HG02885 (cell line): ENCODE data around the gene CHMP2A.
"Not testable (repeated sequence)": the region's sequence is repeated elsewhere in the genome, so short reads cannot be mapped to it uniquely, and the experiment has no call there.

ENCODE experiments used
- ATAC-seq: cut with Tn5 transposase; IDR thresholded peaks from one replicate; pipeline ENCODE4 v1.9.1; 2021; ENCODE audit warnings: mild to moderate bottlenecking; ENCODE audit not compliant: unreplicated experiment, poor library complexity

CHMP2A gene

GRCh38 chr19:58542641-58543372 lies 12.1 kb downstream of the CHMP2A start:
- not testable (repeated sequence) for ATAC-seq

GRCh38 chr19:58539169-58539559 lies 15.7 kb downstream of the CHMP2A start:
- ATAC-seq: not testable (repeated sequence)

GRCh38 chr19:58538257-58539168 lies 16.4 kb downstream of the CHMP2A start:
- ATAC-seq: no peak

GRCh38 chr19:58536852-58537798 lies 17.8 kb downstream of the CHMP2A start:
- ATAC-seq: no peak

DNA sequence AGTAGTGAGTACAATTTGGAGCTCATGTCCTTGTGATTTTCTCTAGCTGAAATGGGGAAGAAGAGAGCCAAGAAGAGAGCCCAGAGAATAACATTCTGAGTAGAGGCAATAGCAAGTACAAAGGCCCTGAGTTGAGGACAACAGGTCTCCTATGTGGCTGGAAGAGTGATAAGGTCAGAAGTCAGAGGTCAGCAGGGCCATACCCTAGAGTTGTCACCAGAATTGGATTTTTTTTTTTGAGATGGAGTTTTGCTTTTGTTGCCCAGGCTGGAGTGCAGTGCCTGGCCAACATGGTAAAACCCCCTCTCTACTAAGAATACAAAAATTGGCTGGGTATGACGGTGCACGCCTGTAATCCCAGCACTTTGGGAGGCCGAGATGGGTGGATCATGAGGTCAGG lies 19.0 kb downstream of the CHMP2A start:
- no peak for ATAC-seq

GRCh38 chr19:58531034-58531840 lies 23.7 kb downstream of the CHMP2A start:
- ATAC-seq: no peak

DNA sequence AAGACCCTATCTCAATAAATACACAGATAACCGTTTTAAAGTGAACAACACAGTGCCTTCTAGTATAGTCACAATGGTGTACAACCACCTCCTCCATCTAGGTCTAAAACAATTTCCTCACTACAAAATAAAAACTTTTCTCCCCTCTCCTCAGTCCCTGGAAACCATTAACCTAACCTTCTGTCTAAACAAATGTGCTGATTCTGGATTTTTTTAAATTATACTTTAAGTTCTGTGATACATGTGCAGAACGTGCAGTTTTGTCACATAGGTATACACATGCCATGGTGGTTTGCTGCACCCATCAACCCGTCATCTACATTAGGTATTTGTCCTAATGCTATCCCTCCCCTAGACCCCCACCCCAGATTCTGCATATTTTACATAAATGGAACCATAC lies 25.5 kb downstream of the CHMP2A start:
- no peak for ATAC-seq

GRCh38 chr19:58522709-58523108 lies 32.2 kb downstream of the CHMP2A start:
- ATAC-seq: no peak

DNA sequence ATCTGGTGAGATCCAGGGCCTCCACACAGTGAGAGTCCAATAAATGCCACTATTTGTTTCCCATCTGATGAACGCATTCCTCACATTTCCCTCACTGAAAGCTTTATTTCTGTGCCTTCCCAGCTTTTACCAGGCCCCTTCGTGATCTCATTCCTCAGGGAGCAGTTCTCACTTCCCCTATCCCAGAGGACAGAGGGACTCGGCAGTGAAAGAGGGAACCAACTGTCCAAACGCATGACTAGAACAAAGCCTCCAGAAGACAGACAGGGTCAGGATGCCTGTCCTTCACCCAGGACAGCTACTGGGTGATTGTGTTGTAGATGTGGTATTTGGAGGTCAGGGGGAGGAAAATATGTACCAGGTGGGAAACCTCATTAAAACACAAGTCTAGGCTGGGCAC lies 33.3 kb downstream of the CHMP2A start:
- no peak for ATAC-seq

DNA sequence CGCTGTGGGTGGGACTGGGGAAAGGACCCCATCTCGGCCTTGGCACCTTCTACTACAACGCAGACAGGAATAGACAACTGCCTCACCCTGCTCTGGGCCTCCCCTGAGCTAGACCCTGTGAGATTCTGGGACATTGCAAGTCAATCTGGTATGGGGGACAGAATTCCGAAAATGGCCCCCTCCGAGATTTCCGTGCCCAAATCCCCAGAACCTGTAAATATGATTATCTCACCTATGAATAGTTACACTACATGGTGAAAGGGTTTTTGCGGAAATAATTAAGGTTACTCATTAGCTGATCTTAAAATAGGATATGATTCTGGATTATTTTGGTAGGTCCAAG lies 34.7 kb downstream of the CHMP2A start:
- no peak for ATAC-seq

DNA sequence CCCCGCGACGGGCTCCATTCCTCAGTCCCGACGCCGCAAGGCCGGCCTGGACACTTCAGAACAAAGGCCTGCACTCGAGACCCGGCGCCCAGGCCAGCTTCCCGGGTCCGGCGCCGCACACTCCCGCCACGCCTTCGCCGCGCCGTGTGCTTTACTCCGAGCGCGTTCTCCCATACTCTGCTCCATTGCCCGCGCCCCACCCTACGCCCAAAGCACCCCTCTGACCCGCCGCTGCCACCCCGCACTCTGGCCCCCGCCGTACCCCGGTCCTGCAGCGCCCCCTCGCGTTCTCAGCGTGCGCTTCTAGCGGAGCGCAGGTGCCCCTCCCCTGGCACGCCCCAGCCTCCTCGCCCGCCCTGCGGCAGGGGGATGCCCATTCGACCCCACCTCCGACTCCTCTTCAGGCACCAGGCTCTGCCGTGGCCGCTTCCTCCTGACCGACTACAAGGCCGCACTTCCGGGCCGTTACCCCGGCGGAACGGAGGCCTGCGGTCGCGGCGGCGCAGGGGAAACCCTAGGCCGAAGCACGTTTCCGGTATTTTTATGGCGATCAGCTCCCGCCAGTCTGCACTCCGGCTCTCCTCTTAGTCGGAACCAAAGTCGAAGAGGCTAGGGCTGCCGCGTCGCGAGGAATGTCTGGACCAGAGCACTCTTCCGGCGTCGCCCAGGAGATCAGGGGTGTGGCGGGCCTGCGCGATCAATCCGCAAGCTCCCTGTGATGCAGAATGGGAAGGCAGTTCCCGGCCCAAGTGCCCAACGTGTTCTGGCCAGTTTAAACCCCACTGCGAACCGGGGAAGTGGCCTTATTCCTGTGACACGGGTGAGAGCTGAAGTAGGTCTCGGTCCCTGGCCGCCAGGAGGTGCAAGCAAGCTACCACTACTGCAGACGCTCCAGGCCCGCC lies 35.3 kb downstream of the CHMP2A start, which contains the start of gene ZBTB45:
ZBTB45 (minus strand) TSS at position 456 of the 902 bp plus-strand sequence. CDS start 2,137 bp downstream, outside the sequence.
- peak; percentile 82 for ATAC-seq

GRCh38 chr19:58519087-58519354 lies 35.9 kb downstream of the CHMP2A start:
- peak; percentile 4 for ATAC-seq

DNA sequence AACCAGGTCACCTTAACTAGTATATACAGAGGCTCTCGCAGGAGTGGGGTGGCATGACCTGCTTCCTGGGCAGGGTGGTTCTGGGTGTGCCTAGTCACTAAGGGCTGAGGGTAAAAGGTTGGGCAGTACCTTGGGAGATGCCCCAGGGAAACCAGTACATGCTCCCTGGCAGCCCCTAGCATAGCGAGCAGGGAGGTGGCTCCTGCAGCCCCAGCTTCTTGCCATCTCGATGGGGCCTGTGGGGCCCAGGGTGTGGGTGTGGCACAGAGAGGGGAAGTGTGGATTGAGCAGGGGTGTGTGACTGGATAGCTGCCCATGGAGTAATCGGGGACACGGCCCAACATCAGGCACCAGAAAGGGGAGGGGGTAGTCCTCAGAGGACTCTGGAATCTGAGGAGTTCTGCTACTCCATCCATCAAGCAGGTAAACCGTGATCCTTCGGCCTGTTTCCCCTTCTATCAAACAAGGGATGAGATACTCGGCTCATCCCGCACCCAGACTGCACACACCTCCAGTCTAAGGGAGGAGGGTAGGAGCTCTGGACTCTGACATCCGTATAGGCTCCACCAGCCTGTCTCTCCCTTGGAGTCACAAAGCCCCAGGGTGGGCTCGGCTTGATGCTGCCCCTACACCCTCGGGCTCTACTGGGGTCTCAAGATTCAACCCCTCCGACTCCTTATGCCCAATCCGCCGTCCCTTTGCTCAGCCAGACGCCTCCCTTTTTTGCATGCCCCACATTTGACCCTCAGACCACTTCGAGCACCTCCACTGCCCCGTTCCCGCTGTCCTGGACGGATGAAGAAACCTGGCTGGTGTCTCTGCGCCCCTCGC lies 36.4 kb downstream of the CHMP2A start:
- ATAC-seq: no peak

DNA sequence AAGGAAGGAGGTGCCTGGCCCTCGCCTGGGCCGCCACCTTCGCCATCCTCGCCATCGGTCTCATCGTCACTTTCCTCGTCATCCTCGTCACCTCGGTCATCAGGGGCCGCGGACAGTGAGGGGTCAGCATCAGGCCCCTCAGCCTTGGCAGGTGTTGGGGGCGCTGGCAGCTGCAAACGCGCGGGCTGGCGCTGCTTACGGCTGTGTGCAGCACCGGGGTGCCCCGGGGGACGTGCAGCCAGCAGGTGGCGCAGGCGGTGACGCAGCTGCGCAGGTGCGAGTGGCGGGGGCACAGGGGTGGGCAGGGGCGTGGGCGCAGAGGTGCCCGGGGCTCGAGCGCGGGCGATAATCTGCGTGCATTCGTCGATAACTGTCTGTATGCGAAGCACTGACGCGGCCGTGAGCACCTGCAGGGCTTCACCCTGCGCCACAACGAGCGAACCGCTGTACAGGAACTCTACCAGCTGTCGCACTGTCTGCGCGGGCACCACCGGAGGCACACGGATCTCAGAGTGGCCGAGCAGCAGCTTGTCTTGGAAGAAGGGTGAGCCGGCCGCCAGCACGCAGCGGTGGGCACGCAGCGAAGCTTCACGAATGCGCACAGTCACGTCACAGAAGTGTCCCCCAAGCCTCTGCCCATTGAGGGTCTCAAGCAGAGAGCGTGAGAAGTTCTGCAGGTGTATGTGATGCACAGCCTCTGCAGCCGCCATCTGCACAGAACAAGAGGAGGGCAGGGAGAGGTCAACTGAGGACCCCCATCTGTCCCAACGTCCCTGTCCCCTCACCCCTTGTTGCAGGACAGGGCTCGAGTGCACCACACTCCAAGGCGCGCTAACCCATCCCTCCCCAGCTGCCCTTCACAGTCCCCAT lies 37.7 kb downstream of the CHMP2A start:
- no peak for ATAC-seq

- no peak for ATAC-seq
Measured at GRCh38 chr19:58516246-58516836, 38.6 kb downstream of the CHMP2A start.

DNA sequence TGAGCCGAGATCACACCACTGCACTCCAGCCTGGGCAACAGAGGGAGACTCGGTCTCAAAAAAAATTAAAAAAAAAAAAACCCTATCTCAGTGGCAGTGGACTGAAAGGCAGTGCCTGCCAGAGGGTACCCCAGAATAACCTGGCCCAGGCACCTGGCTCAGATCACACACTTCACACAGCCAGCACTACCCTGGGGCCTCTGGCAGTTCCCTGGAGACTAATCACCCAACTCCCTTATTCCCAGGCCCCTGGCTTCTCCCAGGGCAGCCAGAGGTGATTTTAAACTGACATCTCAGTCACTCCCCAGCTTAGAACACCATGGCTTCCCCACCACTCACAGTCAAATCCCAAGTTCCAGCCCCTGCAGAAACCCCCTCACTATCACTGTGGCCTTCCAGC lies 39.6 kb downstream of the CHMP2A start:
- no peak for ATAC-seq

GRCh38 chr19:58514564-58515022 lies 40.3 kb downstream of the CHMP2A start:
- no peak for ATAC-seq
